Ishikawa (cell line): Measurements from ENCODE around the gene CACUL1.
A peak's percentile ranks its signal among the peaks of the same experiment; 100 is the strongest.

Experiments used
- CEBPB ChIP-seq: IDR thresholded peaks from 2 replicates; pipeline ENCODE4 v1.6.1; 2012
- CREB1 ChIP-seq: IDR thresholded peaks from 2 replicates; pipeline ENCODE4 v1.6.1; 2012; ENCODE audit warnings: low read depth
- EGR1 ChIP-seq: IDR thresholded peaks from 2 replicates; pipeline ENCODE4 v1.6.1; 2012
- EP300 ChIP-seq: IDR thresholded peaks from 2 replicates; pipeline ENCODE4 v1.6.1; 2012; ENCODE audit warnings: borderline replicate concordance
- FOXM1 ChIP-seq: IDR thresholded peaks from 2 replicates; pipeline ENCODE4 v1.6.1; 2012; ENCODE audit warnings: low read depth, borderline replicate concordance
- MAX ChIP-seq: IDR thresholded peaks from 2 replicates; pipeline ENCODE4 v1.6.1; 2012
- NFIC ChIP-seq: IDR thresholded peaks from 2 replicates; pipeline ENCODE4 v1.6.1; 2012
- RAD21 ChIP-seq: IDR thresholded peaks from 2 replicates; pipeline ENCODE4 v1.6.1; 2012; ENCODE audit warnings: low read depth
- TAF1 ChIP-seq: IDR thresholded peaks from 2 replicates; pipeline ENCODE4 v1.6.1; 2012; ENCODE audit warnings: low read depth, mild to moderate bottlenecking
- TCF12 ChIP-seq: IDR thresholded peaks from 2 replicates; pipeline ENCODE4 v1.6.1; 2012; ENCODE audit warnings: low read depth
- TEAD4 ChIP-seq: IDR thresholded peaks from 2 replicates; pipeline ENCODE4 v1.6.1; 2012
- USF1 ChIP-seq: IDR thresholded peaks from 2 replicates; pipeline ENCODE4 v1.6.1; 2012
- YY1 ChIP-seq: IDR thresholded peaks from 2 replicates; pipeline ENCODE4 v1.6.1; 2012; ENCODE audit warnings: low read depth
- ZBTB7A ChIP-seq: IDR thresholded peaks from 2 replicates; pipeline ENCODE4 v1.6.1; 2012; ENCODE audit warnings: low read depth
- TF ChIP-seq, protein P1 (sequence below): IDR thresholded peaks from 2 replicates; pipeline ENCODE4 v1.6.1; 2012; ENCODE audit warnings: low read depth, mild to moderate bottlenecking

Gene CACUL1

GRCh38 chr10:118751265-118751664, 3.5 kb downstream of the CACUL1 start:
- no peak for TF ChIP-seq ZBTB7A

DNA sequence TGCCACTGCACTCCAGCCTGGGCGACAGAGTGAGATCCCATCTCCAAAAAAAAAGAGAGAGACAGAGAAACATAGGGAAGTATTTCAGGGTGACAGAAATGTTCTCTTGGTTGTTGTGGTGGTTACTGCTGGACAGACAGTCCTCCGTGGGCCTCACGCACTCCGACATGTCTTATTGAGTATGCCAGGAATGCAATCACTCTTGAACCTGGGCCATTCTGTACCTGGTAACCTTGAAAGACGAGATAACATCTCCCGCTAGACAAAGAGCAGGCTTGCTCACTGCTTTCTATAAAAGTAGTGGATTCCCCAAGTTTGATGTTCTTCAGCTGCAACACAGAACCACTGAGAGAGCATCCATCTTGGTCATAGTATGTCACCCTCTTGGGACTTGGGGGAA, 6.7 kb downstream of the CACUL1 start:
- TF ChIP-seq FOXM1 (no peak), TEAD4 (0 out of 2 replicates have a peak, but pooled peaks have one; percentile 12)

GRCh38 chr10:118746246-118746645, 8.5 kb downstream of the CACUL1 start:
- TF ChIP-seq CREB1: no peak
- no peak for TF ChIP-seq USF1

- no peak for TF ChIP-seq CREB1
- no peak for TF ChIP-seq ZBTB7A
- TF ChIP-seq RAD21: no peak
- no peak for TF ChIP-seq TCF12
- TF ChIP-seq FOXM1: no peak
- no peak for TF ChIP-seq YY1
- TF ChIP-seq MAX: no peak
- TF ChIP-seq, protein P1, sequence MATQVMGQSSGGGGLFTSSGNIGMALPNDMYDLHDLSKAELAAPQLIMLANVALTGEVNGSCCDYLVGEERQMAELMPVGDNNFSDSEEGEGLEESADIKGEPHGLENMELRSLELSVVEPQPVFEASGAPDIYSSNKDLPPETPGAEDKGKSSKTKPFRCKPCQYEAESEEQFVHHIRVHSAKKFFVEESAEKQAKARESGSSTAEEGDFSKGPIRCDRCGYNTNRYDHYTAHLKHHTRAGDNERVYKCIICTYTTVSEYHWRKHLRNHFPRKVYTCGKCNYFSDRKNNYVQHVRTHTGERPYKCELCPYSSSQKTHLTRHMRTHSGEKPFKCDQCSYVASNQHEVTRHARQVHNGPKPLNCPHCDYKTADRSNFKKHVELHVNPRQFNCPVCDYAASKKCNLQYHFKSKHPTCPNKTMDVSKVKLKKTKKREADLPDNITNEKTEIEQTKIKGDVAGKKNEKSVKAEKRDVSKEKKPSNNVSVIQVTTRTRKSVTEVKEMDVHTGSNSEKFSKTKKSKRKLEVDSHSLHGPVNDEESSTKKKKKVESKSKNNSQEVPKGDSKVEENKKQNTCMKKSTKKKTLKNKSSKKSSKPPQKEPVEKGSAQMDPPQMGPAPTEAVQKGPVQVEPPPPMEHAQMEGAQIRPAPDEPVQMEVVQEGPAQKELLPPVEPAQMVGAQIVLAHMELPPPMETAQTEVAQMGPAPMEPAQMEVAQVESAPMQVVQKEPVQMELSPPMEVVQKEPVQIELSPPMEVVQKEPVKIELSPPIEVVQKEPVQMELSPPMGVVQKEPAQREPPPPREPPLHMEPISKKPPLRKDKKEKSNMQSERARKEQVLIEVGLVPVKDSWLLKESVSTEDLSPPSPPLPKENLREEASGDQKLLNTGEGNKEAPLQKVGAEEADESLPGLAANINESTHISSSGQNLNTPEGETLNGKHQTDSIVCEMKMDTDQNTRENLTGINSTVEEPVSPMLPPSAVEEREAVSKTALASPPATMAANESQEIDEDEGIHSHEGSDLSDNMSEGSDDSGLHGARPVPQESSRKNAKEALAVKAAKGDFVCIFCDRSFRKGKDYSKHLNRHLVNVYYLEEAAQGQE: no peak
- no peak for TF ChIP-seq CEBPB
- no peak for TF ChIP-seq NFIC
- no peak for TF ChIP-seq EGR1
- TF ChIP-seq USF1: no peak
- TF ChIP-seq EP300: no peak
- no peak for TF ChIP-seq TEAD4
- no peak for TF ChIP-seq TAF1
Measured at GRCh38 chr10:118745056-118745455, 9.7 kb downstream of the CACUL1 start.

DNA sequence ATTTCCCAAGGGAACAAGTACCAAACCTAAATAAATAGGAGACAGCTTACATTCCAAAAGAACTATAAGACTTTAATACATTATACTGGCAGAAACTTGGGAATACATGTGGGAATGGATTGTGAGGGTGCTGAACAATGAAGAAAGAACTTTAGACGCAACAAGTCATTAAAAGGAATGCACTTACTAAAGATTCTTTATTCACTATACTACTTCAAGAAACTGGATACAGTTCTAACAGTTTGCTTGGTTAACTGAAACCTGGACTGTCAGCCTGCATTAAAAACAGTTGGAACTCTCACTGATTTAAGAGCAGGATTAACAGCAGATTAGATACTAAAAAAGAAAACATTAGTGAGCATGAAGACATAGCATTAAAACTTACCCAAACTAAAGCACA, 12.0 kb downstream of the CACUL1 start:
- TF ChIP-seq ZBTB7A: no peak
- no peak for TF ChIP-seq USF1
- no peak for TF ChIP-seq MAX
- no peak for TF ChIP-seq EGR1
- TF ChIP-seq YY1: no peak
- no peak for TF ChIP-seq FOXM1
- no peak for TF ChIP-seq TEAD4
- no peak for TF ChIP-seq CREB1
- no peak for TF ChIP-seq NFIC
- no peak for TF ChIP-seq CEBPB
- TF ChIP-seq TAF1: no peak
- no peak for TF ChIP-seq RAD21
- TF ChIP-seq EP300: no peak
- TF ChIP-seq TCF12: no peak
- TF ChIP-seq, protein P1: no peak

- TF ChIP-seq NFIC (peak; percentile 20; the same call in 1 of the 2 replicates), CREB1 (no peak)
Measured at GRCh38 chr10:118742032-118742431, 12.7 kb downstream of the CACUL1 start.

GRCh38 chr10:118738406-118738805, 16.4 kb downstream of the CACUL1 start:
- no peak for TF ChIP-seq YY1
- TF ChIP-seq CEBPB: no peak
- no peak for TF ChIP-seq CREB1
- no peak for TF ChIP-seq EGR1
- no peak for TF ChIP-seq FOXM1
- no peak for TF ChIP-seq NFIC
- TF ChIP-seq RAD21: no peak
- TF ChIP-seq TCF12: no peak
- TF ChIP-seq TEAD4: no peak
- TF ChIP-seq, protein P1: no peak
- TF ChIP-seq EP300: no peak
- TF ChIP-seq TAF1: no peak
- no peak for TF ChIP-seq MAX
- TF ChIP-seq USF1: no peak
- TF ChIP-seq ZBTB7A: no peak
